OCI-LY3 (cell line): Measurements from ENCODE around the gene PFKFB4.

Experiments used
- EZH2phosphoT487 ChIP-seq: fragments of 200-600 bp; shearing (Covaris generic); IDR thresholded peaks from 2 replicates; pipeline ENCODE4 v1.6.1; 2018; ENCODE audit warnings: antibody characterized with exemption, mixed run types, low read depth
- TF ChIP-seq, protein P1 (sequence below): fragments of 200-600, 300-600 bp; sonication (generic); IDR thresholded peaks from 2 replicates; pipeline ENCODE4 v1.5.1; 2014; ENCODE audit warnings: antibody characterized with exemption, low read length, low read depth

GRCh38 chr3:48516571-48516970 lies 40.0 kb downstream of the PFKFB4 start:
- TF ChIP-seq, protein P1, sequence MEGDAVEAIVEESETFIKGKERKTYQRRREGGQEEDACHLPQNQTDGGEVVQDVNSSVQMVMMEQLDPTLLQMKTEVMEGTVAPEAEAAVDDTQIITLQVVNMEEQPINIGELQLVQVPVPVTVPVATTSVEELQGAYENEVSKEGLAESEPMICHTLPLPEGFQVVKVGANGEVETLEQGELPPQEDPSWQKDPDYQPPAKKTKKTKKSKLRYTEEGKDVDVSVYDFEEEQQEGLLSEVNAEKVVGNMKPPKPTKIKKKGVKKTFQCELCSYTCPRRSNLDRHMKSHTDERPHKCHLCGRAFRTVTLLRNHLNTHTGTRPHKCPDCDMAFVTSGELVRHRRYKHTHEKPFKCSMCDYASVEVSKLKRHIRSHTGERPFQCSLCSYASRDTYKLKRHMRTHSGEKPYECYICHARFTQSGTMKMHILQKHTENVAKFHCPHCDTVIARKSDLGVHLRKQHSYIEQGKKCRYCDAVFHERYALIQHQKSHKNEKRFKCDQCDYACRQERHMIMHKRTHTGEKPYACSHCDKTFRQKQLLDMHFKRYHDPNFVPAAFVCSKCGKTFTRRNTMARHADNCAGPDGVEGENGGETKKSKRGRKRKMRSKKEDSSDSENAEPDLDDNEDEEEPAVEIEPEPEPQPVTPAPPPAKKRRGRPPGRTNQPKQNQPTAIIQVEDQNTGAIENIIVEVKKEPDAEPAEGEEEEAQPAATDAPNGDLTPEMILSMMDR: no peak
- TF ChIP-seq EZH2phosphoT487: no peak
